GM19372 (cell line): Measurements from ENCODE around the gene POTEE.
"Not testable (repeated sequence)": the region's sequence is repeated elsewhere in the genome, so short reads cannot be mapped to it uniquely, and the experiment has no call there.

Experiments used
- ATAC-seq: cut with Tn5 transposase; IDR thresholded peaks from one replicate; pipeline ENCODE4 v1.9.1; 2021; ENCODE audit warnings: mild to moderate bottlenecking, low read depth, moderate library complexity; ENCODE audit not compliant: unreplicated experiment

Gene POTEE

GRCh38 chr2:131209030-131209772 is at the start of gene POTEE:
Gene POTEE (plus strand): TSS chr2:131209536. CDS start chr2:131218403, 8,867 bp downstream.
- not testable (repeated sequence) for ATAC-seq

- not testable (repeated sequence) for ATAC-seq
These were observed 43.8 kb upstream of the POTEE start for GRCh38 chr2:131165562-131165961.

- ATAC-seq = no peak
These were observed 40.8 kb upstream of the POTEE start for GRCh38 chr2:131168538-131168937.

GRCh38 chr2:131178050-131178449 is 31.3 kb upstream of the POTEE start:
- ATAC-seq = not testable (repeated sequence)

- ATAC-seq = not testable (repeated sequence)
These were observed 30.5 kb upstream of the POTEE start for GRCh38 chr2:131178721-131179418.

- ATAC-seq = not testable (repeated sequence)
These were observed 27.9 kb upstream of the POTEE start for GRCh38 chr2:131181451-131181850.

GRCh38 chr2:131193421-131193820 is 15.9 kb upstream of the POTEE start:
- not testable (repeated sequence) for ATAC-seq

- not testable (repeated sequence) for ATAC-seq
These were observed 13.2 kb upstream of the POTEE start for GRCh38 chr2:131196186-131196585.

- no peak for ATAC-seq
These were observed 8.2 kb upstream of the POTEE start for GRCh38 chr2:131201098-131201497.

- ATAC-seq = not testable (repeated sequence)
These were observed 1.5 kb upstream of the POTEE start for GRCh38 chr2:131207839-131208238.

GRCh38 chr2:131209773-131210104 is 403 bp downstream of the POTEE start:
- not testable (repeated sequence) for ATAC-seq

- not testable (repeated sequence) for ATAC-seq
These were observed 1.3 kb downstream of the POTEE start for GRCh38 chr2:131210434-131211211.

GRCh38 chr2:131217238-131217986 is 8.1 kb downstream of the POTEE start:
- not testable (repeated sequence) for ATAC-seq

GRCh38 chr2:131235543-131236449 is 26.5 kb downstream of the POTEE start:
- not testable (repeated sequence) for ATAC-seq
